ENCODE results near the gene EPHB3.
"Not testable (repeated sequence)": the region's sequence is repeated elsewhere in the genome, so short reads cannot be mapped to it uniquely, and the experiment has no call there.

EPHB3 gene

GRCh38 chr3:184601576-184602371, 40.2 kb downstream of the EPHB3 start:
- no peak for DNase-seq

GRCh38 chr3:184602372-184603150, 41.0 kb downstream of the EPHB3 start:
- DNase-seq, result no peak

GRCh38 chr3:184603151-184604030, 41.8 kb downstream of the EPHB3 start:
- no peak for DNase-seq

- no peak for DNase-seq
Observed at GRCh38 chr3:184604039-184604601, 42.5 kb downstream of the EPHB3 start.

- no peak for DNase-seq
Observed at GRCh38 chr3:184604615-184605290, 43.2 kb downstream of the EPHB3 start.

GRCh38 chr3:184608209-184608608, 46.6 kb downstream of the EPHB3 start:
- no peak for DNase-seq

- DNase-seq, result no peak
Observed at GRCh38 chr3:184609476-184610244, 48.1 kb downstream of the EPHB3 start.

GRCh38 chr3:184610245-184610871, 48.8 kb downstream of the EPHB3 start:
- no peak for DNase-seq

- peak; percentile 48 for DNase-seq
Observed at GRCh38 chr3:184611607-184612281, 50.2 kb downstream of the EPHB3 start.

- no peak for DNase-seq
Observed at GRCh38 chr3:184615396-184615795, 53.8 kb downstream of the EPHB3 start.

GRCh38 chr3:184616436-184616835, 54.9 kb downstream of the EPHB3 start:
- no peak for DNase-seq

- DNase-seq, result not testable (repeated sequence)
Observed at GRCh38 chr3:184617306-184617705, 55.7 kb downstream of the EPHB3 start.

- DNase-seq, result no peak
Observed at GRCh38 chr3:184618811-184619210, 57.2 kb downstream of the EPHB3 start.

- no peak for DNase-seq
Observed at GRCh38 chr3:184619369-184619768, 57.8 kb downstream of the EPHB3 start.

GRCh38 chr3:184619787-184620430, 58.3 kb downstream of the EPHB3 start:
- DNase-seq, result no peak

GRCh38 chr3:184620475-184621119, 59.0 kb downstream of the EPHB3 start:
- peak; percentile 44 for DNase-seq

GRCh38 chr3:184622156-184622555, 60.6 kb downstream of the EPHB3 start:
- not testable (repeated sequence) for DNase-seq

- no peak for DNase-seq
Observed at GRCh38 chr3:184626923-184627322, 65.3 kb downstream of the EPHB3 start.

GRCh38 chr3:184629555-184630160, 68.1 kb downstream of the EPHB3 start:
- no peak for DNase-seq
